Parathyroid adenoma (tissue), 2 donors: ENCODE results near the gene SLC27A4.
"Not testable (repeated sequence)": the region's sequence is repeated elsewhere in the genome, so short reads cannot be mapped to it uniquely, and the experiment has no call there.

Experiments
- H2AFZ ChIP-seq: fragments of 300-600 bp; sonication (generic); one replicate; pipeline ENCODE4 v1.7.0; 2017; ENCODE audit warnings: antibody characterized with exemption, mild to moderate bottlenecking
- H3K27ac ChIP-seq: fragments of 300-600 bp; sonication (generic); one replicate; pipeline ENCODE4 v1.7.0; 2017
- H3K27me3 ChIP-seq: fragments of 300-600 bp; sonication (generic); one replicate; pipeline ENCODE4 v1.7.0; 2017; ENCODE audit warnings: low read length; ENCODE audit not compliant: control insufficient read depth, insufficient read depth
- H3K36me3 ChIP-seq: fragments of 300-600 bp; sonication (generic); one replicate; pipeline ENCODE4 v1.7.0; 2017; ENCODE audit warnings: low read length; ENCODE audit not compliant: control insufficient read depth, insufficient read depth
- H3K4me1 ChIP-seq: fragments of 300-600 bp; sonication (generic); one replicate; pipeline ENCODE4 v1.7.0; 2017; ENCODE audit warnings: control low read depth
- H3K4me2 ChIP-seq: fragments of 300-600 bp; sonication (generic); one replicate; pipeline ENCODE4 v1.7.0; 2017; ENCODE audit warnings: low read length
- H3K4me3 ChIP-seq: fragments of 300-600 bp; sonication (generic); one replicate; pipeline ENCODE4 v1.7.0; 2017; ENCODE audit warnings: low read depth, low read length
- H3K79me2 ChIP-seq: fragments of 300-600 bp; sonication (generic); one replicate; pipeline ENCODE4 v1.7.0; 2017; ENCODE audit warnings: control low read depth
- H3K9ac ChIP-seq: fragments of 300-600 bp; sonication (generic); one replicate; pipeline ENCODE4 v1.7.0; 2017; ENCODE audit warnings: mild to moderate bottlenecking
- H3K9me3 ChIP-seq: fragments of 300-600 bp; sonication (generic); one replicate; pipeline ENCODE4 v1.7.0; 2017; ENCODE audit warnings: low read length; ENCODE audit not compliant: control insufficient read depth
- CTCF ChIP-seq: fragments of 300-600 bp; sonication (generic); IDR thresholded peaks from one replicate; pipeline ENCODE4 v1.7.0; 2017; ENCODE audit warnings: antibody characterized with exemption, mild to moderate bottlenecking
- donor health status: primary hyperparathyroidism.

SLC27A4 gene

DNA sequence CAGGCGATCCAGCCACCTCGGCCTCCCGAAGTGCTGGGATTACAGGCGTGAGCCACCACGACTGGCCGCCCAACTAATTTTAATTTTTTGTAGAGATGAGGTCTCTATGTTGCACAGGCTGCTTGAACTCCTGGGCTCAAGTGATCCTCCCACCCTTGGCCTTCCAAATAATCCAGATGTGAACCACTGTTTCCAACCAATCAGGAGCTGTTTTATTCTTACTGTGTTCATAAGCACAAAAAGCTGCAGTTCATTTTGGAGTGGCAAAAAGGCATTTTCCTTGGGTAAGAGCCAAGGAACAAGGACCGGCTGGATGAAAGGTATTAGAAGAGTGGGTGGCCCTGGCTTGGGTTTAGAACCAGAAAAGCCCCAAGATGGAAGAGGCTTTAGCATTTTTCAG is 5.2 kb upstream of the SLC27A4 start:
- no peaks in the 10 kb centered on the region for H3K4me1 ChIP-seq
- H3K36me3 ChIP-seq: no peaks in the 10 kb centered on the region
- no peaks in the 10 kb centered on the region for H3K27me3 ChIP-seq
- H2AFZ ChIP-seq: no peak overlapping the region
- H3K9me3 ChIP-seq: no peaks in the 10 kb centered on the region
- no peak overlapping the region for H3K4me3 ChIP-seq
- no peak overlapping the region for H3K27ac ChIP-seq
- H3K79me2 ChIP-seq: no peaks in the 10 kb centered on the region
- H3K9ac ChIP-seq: no peak overlapping the region
- H3K4me2 ChIP-seq: no peak overlapping the region
- TF ChIP-seq CTCF: no peak

DNA sequence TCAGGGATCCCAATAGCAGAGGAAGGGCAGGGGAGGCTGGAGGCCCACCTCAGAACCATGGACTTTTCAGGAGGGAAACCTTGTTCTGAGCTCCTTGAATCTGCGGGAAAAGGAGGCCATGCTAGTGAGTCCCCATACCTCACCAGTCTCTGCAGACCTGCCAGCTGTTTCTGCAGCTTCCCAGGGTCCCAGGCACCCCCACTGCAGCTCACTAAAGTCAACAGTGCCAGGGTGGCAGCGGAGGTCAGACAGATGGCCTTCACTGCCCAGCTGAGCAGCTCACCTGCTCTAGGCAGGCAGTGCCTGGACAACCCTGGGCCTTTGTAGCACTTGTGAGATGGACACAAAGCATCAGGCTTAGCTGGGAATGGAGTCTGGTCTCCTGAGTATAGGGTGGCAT is 4.4 kb upstream of the SLC27A4 start:
- H3K4me2 ChIP-seq: no peak overlapping the region
- H3K4me1 ChIP-seq: no peaks in the 10 kb centered on the region
- H3K36me3 ChIP-seq: no peaks in the 10 kb centered on the region
- no peaks in the 10 kb centered on the region for H3K79me2 ChIP-seq
- no peak overlapping the region for H3K27ac ChIP-seq
- H3K27me3 ChIP-seq: no peaks in the 10 kb centered on the region
- no peak overlapping the region for H3K9ac ChIP-seq
- H2AFZ ChIP-seq: no peak overlapping the region
- H3K4me3 ChIP-seq: no peak overlapping the region
- H3K9me3 ChIP-seq: no peaks in the 10 kb centered on the region
- TF ChIP-seq CTCF: no peak

GRCh38 chr9:128337936-128338335 is 2.4 kb upstream of the SLC27A4 start:
- Histone ChIP-seq H3K79me2 (no peaks in the 10 kb centered on the region), H3K4me3 (no peak overlapping the region)
- TF ChIP-seq CTCF: no peak

DNA sequence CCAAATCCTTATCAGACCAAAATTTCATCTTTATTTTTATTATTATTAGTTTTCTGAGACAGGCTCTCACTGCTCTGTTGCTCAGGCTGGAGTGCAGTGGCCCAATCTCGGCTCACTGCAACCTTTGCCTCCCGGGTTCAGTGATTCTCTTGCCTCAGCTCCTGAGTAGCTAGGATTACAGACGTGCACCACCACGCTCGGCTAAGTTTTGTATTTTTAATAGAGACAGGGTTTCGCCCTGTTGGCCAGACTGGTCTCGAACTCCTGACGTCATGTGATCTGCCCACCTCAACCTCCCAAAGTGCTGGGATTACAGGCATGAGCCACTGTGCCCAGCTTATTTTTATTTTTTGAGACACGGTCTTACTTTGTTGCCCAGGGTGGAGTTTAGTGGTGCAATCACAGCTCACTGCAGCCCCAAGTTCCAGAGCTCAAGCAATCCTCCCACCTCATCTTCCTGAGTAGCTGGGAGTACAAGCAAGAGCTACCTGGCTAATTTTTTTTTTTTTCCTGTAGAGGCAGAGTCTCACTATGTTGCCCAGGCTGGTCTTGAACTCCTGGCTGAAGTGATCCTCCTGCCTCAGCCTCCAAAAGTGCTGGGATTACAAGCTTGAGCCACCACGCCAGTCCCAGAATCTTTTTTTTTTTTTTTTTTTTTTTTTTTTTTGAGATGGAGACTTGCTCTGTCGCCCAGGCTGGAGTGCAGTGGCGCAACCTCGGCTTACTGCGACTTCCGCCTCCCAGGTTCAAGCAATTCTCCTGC is 1.3 kb upstream of the SLC27A4 start:
- H3K79me2 ChIP-seq, H3K4me1 ChIP-seq, H3K27ac ChIP-seq, H3K9ac ChIP-seq, H3K4me2 ChIP-seq, H3K27me3 ChIP-seq, H2AFZ ChIP-seq, H3K36me3 ChIP-seq, H3K4me3 ChIP-seq, H3K9me3 ChIP-seq: not testable (repeated sequence)

More at GRCh38 chr9:128337936-128338335, 2.4 kb upstream of the SLC27A4 start:
- Histone ChIP-seq H2AFZ (no peak overlapping the region), H3K9me3 (no peaks in the 10 kb centered on the region), H3K27ac (no peak overlapping the region), H3K4me2 (no peak overlapping the region), H3K9ac (no peak overlapping the region), H3K36me3 (no peaks in the 10 kb centered on the region), H3K4me1 (no peaks in the 10 kb centered on the region), H3K27me3 (no peaks in the 10 kb centered on the region)

- H3K9ac ChIP-seq: no peak overlapping the region
- no peaks in the 10 kb centered on the region for H3K79me2 ChIP-seq
- H3K36me3 ChIP-seq: no peaks in the 10 kb centered on the region
- H3K4me1 ChIP-seq: no peaks in the 10 kb centered on the region
- peak overlapping the region; percentile 64 for H3K4me3 ChIP-seq
- peak overlapping the region; percentile 54 for H3K4me2 ChIP-seq
- H3K27ac ChIP-seq: no peak overlapping the region
- H3K27me3 ChIP-seq: no peaks in the 10 kb centered on the region
- H3K9me3 ChIP-seq: no peaks in the 10 kb centered on the region
- H2AFZ ChIP-seq: peak overlapping the region; percentile 62
- TF ChIP-seq CTCF: no peak
Measured at GRCh38 chr9:128340691-128341434, 536 bp downstream of the SLC27A4 start.
